GM19395 (cell line): Measurements from ENCODE around the gene NR6A1.
"Not testable (repeated sequence)": the region's sequence is repeated elsewhere in the genome, so short reads cannot be mapped to it uniquely, and the experiment has no call there.

Experiments
- ATAC-seq: cut with Tn5 transposase; IDR thresholded peaks from one replicate; pipeline ENCODE4 v1.9.1; 2021; ENCODE audit warnings: mild to moderate bottlenecking, moderate library complexity; ENCODE audit not compliant: unreplicated experiment

Gene NR6A1

GRCh38 chr9:124761710-124762109 is 9.4 kb downstream of the NR6A1 start:
- no peak for ATAC-seq

- ATAC-seq: no peak
Measured at GRCh38 chr9:124761196-124761595, 9.9 kb downstream of the NR6A1 start.

- no peak for ATAC-seq
Measured at GRCh38 chr9:124760719-124761118, 10.4 kb downstream of the NR6A1 start.

- no peak for ATAC-seq
Measured at GRCh38 chr9:124759327-124759726, 11.8 kb downstream of the NR6A1 start.

- no peak for ATAC-seq
Measured at GRCh38 chr9:124758691-124759090, 12.4 kb downstream of the NR6A1 start.

- ATAC-seq: no peak
Measured at GRCh38 chr9:124758061-124758460, 13.1 kb downstream of the NR6A1 start.

GRCh38 chr9:124757616-124758015 is 13.5 kb downstream of the NR6A1 start:
- no peak for ATAC-seq

- no peak for ATAC-seq
Measured at GRCh38 chr9:124756011-124756410, 15.1 kb downstream of the NR6A1 start.

- ATAC-seq: no peak
Measured at GRCh38 chr9:124755061-124755460, 16.1 kb downstream of the NR6A1 start.

- no peak for ATAC-seq
Measured at GRCh38 chr9:124754289-124754688, 16.8 kb downstream of the NR6A1 start.

GRCh38 chr9:124752967-124753366 is 18.1 kb downstream of the NR6A1 start:
- ATAC-seq: no peak

- ATAC-seq: no peak
Measured at GRCh38 chr9:124749781-124750180, 21.3 kb downstream of the NR6A1 start.

GRCh38 chr9:124749284-124749683 is 21.8 kb downstream of the NR6A1 start:
- no peak for ATAC-seq

GRCh38 chr9:124747065-124747464 is 24.0 kb downstream of the NR6A1 start:
- ATAC-seq: no peak

GRCh38 chr9:124743686-124744348 is 27.3 kb downstream of the NR6A1 start:
- ATAC-seq: no peak

- no peak for ATAC-seq
Measured at GRCh38 chr9:124742940-124743339, 28.2 kb downstream of the NR6A1 start.

- ATAC-seq: no peak
Measured at GRCh38 chr9:124741662-124742061, 29.4 kb downstream of the NR6A1 start.

- ATAC-seq: no peak
Measured at GRCh38 chr9:124741149-124741548, 30.0 kb downstream of the NR6A1 start.

GRCh38 chr9:124739360-124739759 is 31.8 kb downstream of the NR6A1 start:
- ATAC-seq: no peak

GRCh38 chr9:124738075-124738474 is 33.0 kb downstream of the NR6A1 start:
- not testable (repeated sequence) for ATAC-seq

GRCh38 chr9:124735121-124735520 is 36.0 kb downstream of the NR6A1 start:
- ATAC-seq: no peak

GRCh38 chr9:124734741-124735083 is 36.4 kb downstream of the NR6A1 start:
- ATAC-seq: not testable (repeated sequence)
